ENCODE data around the gene AFF3.

GRCh38 chr2:99794414-99794813, 348.0 kb downstream of the AFF3 start:
- TF ChIP-seq TCF12 (IDR thresholded peaks at IDR 0.05; ENCODE audit: low read depth), result no peak
- TF ChIP-seq MAX (IDR thresholded peaks at IDR 0.05), result no peak
- TF ChIP-seq TAF1 (IDR thresholded peaks at IDR 0.05; ENCODE audit: low read depth), result no peak
- TF ChIP-seq YY1 (IDR thresholded peaks at IDR 0.05; ENCODE audit: low read depth), result no peak
- no peak for TF ChIP-seq EP300 (IDR thresholded peaks at IDR 0.05; ENCODE audit: borderline replicate concordance)
- no peak for TF ChIP-seq REST (IDR thresholded peaks at IDR 0.05; ENCODE audit: low read depth)
- no peak for TF ChIP-seq CEBPB (IDR thresholded peaks at IDR 0.05)
- TF ChIP-seq CREB1 (IDR thresholded peaks at IDR 0.05; ENCODE audit: low read depth), result no peak
- no peak for TF ChIP-seq FOXM1 (IDR thresholded peaks at IDR 0.05; ENCODE audit: borderline replicate concordance, low read depth)
- TF ChIP-seq EGR1 (IDR thresholded peaks at IDR 0.05), result no peak
- no peak for TF ChIP-seq RAD21 (IDR thresholded peaks at IDR 0.05; ENCODE audit: low read depth)
- no peak for TF ChIP-seq ZBTB7A (IDR thresholded peaks at IDR 0.05; ENCODE audit: low read depth)

All from Ishikawa (cell line).